HG02759 (cell line): ENCODE measurements around the gene AKAP11.

ENCODE experiments used
- ATAC-seq: cut with Tn5 transposase; IDR thresholded peaks from one replicate; pipeline ENCODE4 v1.9.1; 2021; ENCODE audit warnings: mild to moderate bottlenecking, moderate library complexity; ENCODE audit not compliant: unreplicated experiment

AKAP11 gene

DNA sequence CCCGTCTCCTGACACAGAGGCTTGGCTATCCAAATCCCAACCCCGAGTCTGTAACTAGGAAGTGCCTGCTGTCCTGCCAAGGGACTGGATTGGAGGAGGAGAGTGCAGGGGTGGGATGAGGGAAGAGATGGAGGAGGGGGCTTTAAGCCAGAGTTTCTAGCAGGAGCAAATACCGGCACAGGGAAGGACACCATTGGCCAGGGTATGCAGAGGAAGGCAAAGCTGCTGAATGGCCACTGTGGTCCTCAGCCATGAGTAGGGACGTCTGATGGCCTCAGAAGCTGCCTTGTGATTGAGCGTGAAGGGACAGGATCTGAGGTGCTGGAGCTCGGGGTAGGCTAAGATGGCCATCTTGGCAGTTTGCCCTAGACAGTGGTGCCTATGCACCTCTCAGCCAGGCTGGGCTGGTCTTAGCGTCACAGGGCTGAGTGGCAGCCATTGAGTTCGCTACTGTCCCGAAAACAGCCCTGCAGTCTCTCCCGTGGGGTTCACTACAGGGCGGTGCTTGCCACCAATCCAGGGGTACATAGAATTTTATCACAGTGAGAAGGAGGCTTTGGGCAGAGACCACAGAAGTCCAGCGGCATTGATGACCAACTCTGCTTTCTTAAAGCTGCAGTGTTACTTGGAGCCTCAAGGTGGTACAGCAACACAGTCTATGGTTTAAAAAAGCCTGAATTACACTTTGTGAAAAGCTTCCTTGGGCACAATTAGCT, 61.8 kb downstream of the AKAP11 start:
- peak; percentile 73 for ATAC-seq

DNA sequence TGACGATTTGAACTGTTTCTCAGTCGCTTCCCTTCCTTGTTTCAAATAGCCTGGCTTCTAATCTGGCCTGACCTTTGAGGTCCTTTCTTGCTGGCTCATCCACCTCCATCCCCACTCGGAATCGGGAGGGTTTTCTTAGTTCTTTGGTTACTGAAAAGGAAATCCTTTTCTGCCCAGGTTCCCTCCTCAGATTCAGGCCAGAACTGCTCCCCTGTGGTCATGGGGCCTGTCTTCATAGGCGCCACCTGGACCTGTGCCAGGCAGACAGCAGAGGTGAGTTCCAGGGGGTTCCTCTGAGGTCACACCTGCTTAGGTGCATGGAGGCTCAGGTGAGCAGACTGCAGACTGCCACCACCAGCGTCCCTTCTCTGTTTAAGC, 62.4 kb downstream of the AKAP11 start:
- peak; percentile 38 for ATAC-seq

DNA sequence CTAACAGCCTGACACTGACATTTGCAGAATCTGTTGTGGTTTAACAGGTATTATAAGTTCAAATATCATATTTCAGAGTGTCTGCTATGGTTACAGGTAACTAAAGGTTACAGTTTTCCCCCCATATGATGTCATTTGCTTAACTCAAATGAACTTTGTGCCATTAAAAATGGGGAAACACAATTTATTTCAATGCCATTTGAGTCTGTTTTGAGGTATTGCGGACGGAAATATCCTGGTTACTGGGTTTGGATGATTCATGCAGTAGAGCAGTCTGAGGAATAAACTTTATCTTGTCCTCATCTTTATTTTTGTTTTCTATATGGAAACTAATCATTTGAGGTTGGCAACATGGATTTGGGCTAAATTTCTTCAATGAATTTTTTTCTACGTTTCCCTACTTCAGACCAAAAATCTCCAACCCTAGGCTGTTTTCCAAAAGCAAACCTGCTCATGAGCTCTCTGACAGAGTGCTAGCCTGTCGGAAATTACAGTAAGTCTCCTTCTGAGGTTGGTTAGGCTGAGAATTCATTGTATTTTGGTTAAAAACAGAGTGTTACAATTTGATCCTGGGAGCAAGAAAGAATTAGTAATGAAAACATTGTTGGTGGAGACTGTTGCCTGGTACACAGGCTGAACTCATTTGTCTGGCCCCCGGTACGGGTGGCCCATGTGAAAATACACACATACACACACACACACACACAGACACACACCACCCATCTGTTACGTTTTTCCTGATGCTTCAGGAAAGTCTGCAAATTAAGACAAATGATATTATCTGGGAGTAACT, 66.1 kb downstream of the AKAP11 start:
- ATAC-seq: no peak

DNA sequence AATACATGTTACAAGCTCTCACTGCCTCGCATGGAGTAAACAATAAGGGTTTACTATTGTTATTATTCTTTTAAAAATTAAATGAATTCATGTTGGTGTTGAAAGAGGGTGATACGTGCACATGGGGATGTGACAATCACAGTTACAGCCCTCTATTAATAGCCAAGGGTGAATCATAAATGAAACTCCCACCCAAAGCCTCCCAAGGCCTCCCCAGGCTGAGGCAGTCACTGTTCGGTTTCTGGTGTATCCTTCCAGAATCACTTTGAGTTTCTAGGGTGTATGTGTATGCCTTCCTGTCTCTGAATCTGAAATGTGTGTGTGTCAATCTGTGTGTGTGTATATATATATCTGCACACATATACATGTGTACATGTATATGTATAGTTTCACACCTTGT, 73.4 kb downstream of the AKAP11 start:
- ATAC-seq: peak; percentile 44

DNA sequence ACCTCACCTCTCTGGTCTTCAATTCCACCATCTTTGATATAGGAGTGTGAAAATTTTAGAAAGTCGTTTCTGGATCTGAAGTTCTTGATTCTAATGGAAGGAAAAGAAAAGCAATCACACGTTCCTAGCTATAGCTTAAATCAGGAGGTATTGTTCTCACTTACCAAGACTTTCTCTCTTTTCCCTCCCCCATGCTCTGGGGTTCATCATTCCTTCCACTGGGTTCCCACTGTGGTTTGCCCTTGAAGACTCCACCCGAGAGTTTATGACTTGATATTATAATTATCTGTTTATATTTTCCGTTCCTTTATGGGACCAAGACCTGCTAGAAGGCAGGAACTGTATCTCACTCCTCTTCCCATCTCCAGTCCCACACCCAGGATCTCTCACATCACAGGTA, 76.6 kb downstream of the AKAP11 start:
- no peak for ATAC-seq

DNA sequence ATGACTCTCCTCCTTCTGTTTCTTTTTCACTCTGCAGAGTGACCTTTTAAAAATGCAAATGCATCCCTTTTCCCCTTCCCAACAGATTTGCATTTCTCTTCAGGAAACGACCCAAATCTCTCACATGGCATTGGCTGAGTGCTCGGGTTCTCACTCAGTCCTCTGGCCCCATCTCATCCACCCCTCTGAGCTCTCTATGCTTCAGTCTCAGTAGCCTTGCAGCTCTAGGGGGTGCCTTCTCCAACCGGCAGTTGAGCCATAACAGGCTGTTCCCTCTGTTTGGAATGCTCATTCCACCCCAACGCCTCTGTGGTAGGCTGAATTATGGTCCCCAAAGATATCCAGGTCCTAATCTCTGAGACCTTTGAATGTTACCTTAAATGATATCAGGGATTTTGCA, 78.2 kb downstream of the AKAP11 start:
- ATAC-seq: no peak

DNA sequence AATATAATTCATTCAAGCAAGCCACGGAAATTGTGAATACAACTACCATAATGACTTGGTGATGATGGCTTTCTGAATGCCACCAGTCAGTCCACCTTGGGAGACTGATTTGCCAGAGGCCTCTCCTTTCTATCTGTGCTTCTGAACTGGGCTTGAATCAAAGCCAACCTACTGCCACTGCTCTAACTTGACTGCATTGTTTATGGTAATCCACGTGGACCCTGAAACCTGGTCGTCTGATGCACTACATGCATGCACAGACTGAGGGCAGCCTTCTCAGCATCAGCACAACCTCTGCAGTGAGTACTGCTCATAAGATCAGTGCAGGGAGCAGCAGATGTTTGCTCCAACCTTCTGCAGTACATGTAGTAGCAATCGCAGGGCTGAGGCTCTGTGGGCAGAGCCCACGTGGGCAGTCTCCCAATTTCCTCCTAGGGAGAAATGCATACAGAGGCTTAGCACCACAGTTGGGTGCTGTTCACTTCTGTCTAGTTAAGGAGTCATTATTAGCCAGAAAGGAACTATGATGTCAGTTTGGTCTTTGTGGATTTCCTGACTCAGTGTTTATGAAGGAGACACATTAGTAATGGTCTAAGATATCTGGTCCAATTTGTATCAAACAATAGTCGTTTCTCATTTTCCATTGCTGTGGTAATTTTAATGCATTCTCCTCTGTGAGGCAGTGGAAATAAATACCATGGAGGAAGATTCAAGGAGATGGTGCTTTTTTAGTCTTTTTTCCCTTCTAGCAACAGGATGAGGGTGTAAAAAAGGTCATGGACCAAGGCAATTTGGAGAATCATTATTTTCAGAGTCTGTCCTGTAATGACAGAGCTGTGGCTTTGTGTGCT, 82.5 kb downstream of the AKAP11 start:
- peak; percentile 75 for ATAC-seq

DNA sequence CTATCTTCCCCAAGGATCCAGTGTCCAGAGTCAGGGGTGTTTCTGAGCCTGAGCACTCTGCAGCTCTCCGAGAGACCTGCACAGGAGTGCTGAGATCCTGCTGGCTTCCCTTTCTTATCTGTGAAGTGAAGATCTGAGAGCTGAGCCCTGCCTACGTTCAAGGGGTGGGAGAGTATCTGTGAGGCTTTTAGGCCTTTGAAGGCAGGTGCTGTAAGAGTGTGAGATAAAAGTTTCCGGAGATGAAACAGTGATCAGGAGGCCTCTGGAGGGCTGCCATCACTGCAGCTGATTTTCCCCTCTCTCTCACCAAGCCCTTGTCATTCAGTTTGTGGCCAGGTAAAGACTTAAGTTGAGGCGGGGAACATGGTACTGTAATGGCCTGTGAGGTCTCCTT, 83.1 kb downstream of the AKAP11 start:
- ATAC-seq: no peak

DNA sequence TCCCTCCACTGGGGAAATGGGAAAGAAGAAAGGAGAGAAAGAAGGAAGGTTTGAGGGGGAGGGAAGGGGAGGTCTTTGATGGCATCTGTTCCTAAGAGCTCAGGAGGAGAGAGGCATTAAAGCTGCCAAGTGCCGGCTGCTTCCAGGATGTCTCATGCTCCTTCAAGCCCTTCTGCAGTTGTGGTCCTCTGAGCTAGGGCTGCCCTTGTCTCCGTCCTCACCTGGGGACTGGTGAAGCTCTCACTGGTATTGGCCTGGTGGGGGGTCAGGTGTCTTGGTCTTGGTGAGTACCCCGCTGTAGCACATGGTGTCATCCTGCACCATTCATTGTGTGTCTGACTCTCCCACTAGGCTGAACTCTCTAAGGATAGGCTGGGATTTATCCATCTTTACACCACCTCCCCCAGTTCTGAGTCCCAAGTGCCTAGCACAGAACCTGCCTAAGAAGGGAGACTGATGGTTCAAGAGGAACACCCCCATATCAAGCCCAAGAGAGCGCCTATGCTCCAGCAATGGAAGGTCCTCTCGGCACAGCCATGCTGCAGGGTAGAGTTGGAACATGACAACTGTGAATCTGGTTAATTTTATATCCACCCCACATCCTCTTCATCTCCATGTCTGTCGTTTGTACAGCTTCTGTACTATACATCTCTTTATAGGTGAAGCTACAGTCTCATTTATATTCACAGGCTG, 83.7 kb downstream of the AKAP11 start:
- ATAC-seq: no peak

DNA sequence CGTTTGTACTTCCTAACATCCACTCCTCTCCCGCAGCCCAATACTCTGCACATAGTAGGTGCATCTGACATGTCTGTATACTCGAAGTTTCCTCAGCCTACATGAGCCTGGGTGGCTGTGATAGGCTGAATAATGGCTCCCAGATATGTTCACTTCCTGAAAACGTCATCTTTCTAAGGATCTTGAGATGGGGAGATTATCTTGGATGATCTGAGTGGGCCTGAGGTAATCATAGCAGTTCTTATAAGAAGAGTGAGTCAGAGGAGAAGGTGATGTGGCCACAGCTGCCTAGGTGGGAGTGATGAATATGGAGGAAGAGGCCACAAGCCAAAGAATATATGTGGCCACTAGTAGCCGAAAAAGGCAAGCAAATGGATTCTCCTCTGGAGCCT, 84.2 kb downstream of the AKAP11 start:
- no peak for ATAC-seq

DNA sequence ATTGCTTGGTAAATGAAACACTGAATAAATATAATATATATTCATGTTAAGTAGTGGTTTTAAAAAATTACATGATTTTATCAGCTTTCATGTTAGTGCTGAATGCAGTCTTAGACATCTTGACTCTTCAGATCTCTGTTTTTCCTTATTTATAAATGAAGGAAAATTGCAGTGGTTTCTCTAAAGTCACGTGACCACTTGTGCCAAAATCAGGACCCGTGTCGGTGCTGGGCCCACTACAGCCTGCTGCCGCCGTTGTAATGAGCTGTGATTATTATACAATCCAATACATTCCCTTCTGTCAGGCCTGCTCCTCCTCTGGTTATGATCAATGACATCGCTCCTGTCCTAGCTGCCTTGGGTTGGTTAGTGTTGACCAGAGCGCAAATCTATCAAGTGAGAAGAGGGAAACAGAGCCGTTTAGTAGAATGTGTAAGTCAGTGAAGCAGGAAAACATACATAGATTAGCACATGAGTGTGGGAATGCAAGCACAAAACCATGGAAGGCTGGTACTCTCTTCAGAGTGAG, 88.2 kb downstream of the AKAP11 start:
- no peak for ATAC-seq

DNA sequence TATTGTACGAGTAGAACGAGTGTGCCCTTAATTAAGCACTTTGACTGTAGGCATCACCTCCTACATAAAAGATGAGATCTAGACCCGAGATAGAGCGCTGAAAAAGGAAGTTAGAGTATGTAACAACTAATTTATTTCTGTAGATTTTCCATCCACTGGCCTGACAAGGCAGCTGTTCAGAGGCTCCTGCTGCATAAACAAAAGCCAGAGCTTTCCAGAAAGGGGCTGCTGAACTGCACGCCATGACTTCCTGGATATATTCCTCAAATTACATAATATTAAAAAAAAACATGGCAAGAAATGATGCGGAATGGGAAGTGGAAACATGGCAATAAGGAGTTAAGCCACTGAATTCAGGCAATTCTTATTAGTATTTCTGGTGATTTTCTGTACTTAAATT, 89.7 kb downstream of the AKAP11 start:
- ATAC-seq: no peak

DNA sequence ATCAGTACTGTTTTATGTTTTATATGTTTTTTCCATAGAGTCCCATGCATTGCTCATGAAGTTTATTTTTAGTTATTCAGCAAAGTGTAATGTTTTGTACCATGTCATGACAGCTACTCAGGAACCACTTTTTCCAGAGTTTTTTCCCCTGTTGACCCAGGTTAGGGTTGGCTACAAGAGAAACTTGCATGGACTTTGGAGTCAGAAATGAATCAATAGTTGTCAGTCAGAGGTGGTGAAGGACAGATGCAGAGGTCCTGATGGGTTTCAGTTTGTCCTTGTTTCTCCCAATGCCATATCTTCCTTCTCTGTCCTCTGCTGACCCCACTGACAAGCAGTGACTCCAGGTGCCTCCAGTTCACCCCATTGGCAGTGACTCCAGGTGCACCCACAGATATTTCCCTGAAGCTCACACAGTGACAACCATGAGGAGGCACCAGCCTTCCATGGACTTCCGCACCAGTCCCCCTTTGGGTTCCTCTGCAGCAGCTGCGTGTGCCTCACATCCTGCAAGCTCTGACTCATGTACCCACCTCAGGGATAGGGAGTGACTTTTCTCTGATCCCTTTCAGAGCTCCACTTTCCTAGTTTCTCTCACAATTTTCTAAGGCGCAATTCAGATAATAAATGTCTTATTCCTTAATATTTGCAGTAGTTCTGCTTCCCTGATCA, 92.1 kb downstream of the AKAP11 start:
- ATAC-seq: no peak

DNA sequence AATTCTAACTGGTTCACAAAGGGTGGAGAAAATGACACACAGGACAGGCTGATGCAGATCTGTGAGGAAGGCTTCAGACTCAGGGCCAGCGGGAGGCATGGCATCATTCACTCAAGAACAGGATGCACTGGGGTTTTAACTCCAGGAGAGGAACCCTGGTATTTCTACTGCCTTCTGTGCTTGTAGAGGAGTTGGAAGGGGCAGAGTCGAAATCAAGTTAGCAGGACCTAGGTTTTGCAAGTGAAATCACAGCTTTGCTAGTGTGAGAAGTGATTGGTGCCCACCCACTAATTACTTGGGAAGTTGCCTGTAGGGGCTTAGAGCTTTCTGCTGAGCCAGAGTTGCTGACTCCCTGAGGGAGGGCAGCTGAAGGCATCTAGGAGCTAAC, 92.7 kb downstream of the AKAP11 start:
- no peak for ATAC-seq

DNA sequence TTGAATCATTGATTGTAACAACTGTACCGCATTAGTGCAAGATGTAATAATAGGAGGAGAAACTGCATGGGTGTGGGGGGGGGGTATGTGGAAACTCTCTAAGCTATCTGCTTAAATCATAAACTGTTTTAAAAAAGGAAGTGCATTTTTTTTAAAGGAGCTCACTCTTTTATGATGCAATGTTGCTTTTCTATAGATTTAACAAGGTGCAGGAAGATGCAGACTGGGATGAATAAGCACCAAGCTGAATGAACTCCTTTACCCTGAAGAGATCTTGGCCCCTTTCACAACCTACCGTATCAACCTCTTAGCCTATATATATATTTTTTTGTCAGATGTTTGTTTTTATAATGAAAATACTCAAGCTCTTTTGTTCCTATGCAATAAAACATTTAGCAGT, 95.9 kb downstream of the AKAP11 start:
- ATAC-seq: no peak

DNA sequence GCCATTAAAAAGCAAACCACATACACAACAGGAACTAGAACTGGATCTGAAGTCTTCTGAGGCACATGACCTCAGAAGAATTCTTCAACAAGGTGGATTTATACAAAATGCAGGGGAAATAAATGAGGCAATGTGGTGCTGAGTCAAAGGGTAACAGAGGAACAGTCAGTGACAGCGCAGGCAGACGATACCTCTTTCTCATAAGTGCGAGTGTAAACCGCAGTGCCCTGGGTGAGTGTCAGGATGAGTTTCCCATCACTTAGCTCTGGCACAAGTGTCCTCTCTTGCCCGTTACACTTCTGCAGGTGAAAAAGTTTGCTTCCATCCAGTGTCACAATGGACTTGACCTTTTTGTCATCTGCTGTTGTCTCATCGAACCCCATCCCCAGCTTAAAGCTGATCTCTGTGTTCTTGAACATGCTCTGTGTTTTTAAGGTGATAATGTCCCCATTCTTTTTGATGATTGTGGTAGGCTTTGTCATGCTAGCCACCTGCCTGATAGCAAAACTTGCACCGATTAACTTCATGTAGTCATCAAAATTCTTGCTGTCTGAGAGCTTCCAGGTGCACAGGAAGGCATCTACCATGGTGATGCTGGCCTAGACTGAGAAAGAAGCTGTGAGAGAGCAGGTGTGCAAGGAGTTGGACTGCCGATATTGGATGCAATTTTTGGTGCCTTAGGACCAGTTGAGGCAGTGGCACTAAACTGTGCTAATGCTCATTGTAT, 97.3 kb downstream of the AKAP11 start:
- no peak for ATAC-seq

DNA sequence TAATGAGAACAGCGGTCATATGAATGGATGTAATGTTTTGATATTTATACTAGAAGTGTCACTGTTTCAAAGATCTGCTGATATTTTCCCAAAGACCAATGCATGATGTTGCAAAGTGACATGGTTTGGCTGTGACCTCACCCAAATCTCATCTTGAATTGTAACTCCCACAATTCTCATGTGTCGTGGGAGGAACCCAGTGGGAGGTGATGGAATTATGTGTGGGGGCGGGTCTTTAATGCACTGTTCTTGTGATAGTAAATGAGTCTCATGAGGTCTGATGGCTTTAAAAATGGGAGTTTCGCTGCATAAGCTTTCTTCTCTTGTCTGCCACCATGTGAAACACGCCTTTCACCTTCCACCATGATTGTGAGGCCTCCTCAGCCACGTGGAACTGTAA, 98.3 kb downstream of the AKAP11 start:
- ATAC-seq: no peak
